Jurkat, Clone E6-1 (cell line): ENCODE results near the gene SCRN1. TPM values are rescaled to one million over a fixed set of nuclear protein-coding genes. Genes with fewer than 3 reads are reported as not detected.
A peak's percentile ranks its signal among the peaks of the same experiment; 100 is the strongest.

ENCODE experiments used
- DNase-seq: peaks from one replicate; pipeline ENCODE4 v3.0.0-alpha.2; 2011; ENCODE audit warnings: low read depth, low spot score
- H3K4me3 ChIP-seq: 2 replicates; pipeline ENCODE4 v1.5.1; 2011; ENCODE audit warnings: mild to moderate bottlenecking, low read length, control low read depth, moderate library complexity
- polyA plus RNA-seq: library from polyadenylated mRNA; unstranded; fragments of >200 nt; gene quantifications from one replicate; pipeline ENCODE4 v1.2.1, GENCODE V29; 2012; ENCODE audit warnings: missing spikeins; ENCODE audit not compliant: insufficient read length, insufficient read depth

The SCRN1 gene, protein sequence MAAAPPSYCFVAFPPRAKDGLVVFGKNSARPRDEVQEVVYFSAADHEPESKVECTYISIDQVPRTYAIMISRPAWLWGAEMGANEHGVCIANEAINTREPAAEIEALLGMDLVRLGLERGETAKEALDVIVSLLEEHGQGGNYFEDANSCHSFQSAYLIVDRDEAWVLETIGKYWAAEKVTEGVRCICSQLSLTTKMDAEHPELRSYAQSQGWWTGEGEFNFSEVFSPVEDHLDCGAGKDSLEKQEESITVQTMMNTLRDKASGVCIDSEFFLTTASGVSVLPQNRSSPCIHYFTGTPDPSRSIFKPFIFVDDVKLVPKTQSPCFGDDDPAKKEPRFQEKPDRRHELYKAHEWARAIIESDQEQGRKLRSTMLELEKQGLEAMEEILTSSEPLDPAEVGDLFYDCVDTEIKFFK
- polyA plus RNA-seq = 29.6 TPM

DNA sequence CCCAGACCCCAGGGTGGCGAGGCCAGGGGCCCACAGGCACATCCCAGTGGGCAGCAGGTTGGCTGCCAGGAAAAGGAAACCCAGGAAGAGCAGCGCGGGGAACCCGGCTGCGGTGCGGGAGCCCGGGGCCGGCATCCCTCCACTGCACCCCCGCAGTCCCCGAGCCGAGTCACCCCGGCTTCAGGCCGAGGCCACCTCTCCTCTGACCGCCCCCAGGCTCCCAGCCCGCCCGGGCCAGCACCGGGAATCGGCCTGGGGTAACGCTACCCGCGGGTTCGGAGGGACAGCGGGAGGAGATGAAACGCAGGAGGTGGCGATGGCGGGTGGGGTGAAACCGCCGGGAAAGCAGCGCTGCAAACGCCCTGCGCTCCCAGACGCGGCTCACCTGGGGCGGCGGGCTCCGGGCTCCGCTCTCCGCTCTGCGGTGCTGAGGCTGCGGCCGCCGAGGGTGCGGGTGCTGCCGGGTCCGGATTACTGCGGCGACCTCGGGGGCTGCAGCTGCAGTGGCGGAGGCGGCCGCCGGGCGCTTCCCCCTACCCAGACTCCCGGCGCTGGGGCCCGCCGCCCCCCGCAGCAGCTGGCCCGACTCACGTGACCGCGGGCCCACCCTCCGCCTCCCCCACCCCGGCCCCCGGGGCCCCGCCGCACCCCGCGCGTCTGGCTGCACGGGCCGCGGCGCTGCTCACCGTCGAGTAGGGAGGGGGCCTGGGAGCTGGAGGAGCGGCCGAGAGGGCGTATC lies at the start of gene SCRN1:
SCRN1 (minus strand) TSS at position 545 of the 739 bp plus-strand sequence. CDS start 20,734 bp downstream, outside the sequence.
- DNase-seq = no peak
- peak within 1 kb of the TSS; percentile 72 for H3K4me3 ChIP-seq

- DNase-seq = no peak
- no peak overlapping the region for H3K4me3 ChIP-seq
Measured at GRCh38 chr7:30038196-30038980, 48.8 kb upstream of the SCRN1 start.

DNA sequence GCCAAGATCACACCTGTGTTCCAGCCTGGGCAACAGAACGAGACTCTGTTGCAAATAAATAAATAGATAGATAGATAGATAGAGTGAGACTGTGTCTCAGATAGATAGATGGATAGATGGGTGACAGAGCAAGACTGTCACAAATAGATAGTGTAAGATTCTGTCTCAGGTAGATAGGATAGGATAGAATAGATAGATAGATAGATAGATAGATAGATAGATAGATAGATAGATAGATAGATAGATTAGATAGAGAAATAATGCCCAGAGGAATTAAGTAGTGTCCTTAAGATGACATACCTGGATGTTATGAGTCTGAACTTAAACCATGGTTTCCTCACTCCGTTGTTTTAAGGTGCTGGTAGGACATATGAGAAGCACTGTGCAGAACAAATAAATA lies 46.6 kb upstream of the SCRN1 start:
- H3K4me3 ChIP-seq = no peak overlapping the region
- no peak for DNase-seq

DNA sequence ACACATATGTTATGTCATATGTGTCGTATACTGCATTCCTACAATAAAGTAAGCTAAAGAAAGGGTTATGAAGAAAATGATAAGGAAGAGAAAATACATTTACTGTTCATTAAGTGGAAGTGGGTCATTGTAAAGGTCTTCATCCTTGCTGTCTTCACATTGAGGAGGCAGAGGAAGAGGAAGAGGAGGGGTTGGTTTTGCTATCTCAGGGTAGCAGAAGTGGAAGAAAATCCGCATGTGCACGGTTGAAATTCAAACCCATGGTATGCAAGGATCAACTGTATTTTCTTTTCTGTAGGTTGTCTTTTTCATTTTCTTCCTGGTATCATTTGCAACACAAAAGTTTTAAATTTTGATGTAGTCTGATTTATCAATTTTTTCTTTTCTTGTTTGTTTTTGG lies 44.9 kb upstream of the SCRN1 start:
- no peak for DNase-seq

GRCh38 chr7:30032310-30033125 lies 42.9 kb upstream of the SCRN1 start:
- DNase-seq = no peak
- H3K4me3 ChIP-seq = no peak overlapping the region

More for the DNA sequence above, 44.9 kb upstream of the SCRN1 start:
- H3K4me3 ChIP-seq = no peak overlapping the region

DNA sequence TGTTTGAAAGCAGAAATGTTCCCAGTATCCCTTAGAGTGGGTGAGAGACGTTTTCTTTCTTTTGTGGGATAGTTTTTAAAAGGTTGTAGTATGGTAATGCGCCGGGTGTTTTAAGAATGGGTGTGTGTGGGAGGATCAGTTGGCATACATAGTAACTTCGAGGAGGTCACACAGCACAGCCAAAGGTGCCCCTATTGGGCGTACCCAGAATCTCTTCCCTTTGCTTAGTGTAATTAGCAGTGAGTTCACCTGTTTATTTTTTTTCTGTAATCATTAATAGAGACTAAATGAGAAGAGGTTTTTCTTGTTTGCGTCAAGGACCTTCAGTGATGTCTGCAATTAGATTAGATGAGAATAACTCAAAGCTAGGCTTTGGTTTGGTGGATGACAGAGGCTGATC lies 40.1 kb upstream of the SCRN1 start:
- peak; percentile 41 for DNase-seq
- H3K4me3 ChIP-seq = peak overlapping the region; percentile 94

- peak; percentile 39 for DNase-seq
- H3K4me3 ChIP-seq = peak overlapping the region; percentile 94
Measured at GRCh38 chr7:30028749-30029635, 39.4 kb upstream of the SCRN1 start.

DNA sequence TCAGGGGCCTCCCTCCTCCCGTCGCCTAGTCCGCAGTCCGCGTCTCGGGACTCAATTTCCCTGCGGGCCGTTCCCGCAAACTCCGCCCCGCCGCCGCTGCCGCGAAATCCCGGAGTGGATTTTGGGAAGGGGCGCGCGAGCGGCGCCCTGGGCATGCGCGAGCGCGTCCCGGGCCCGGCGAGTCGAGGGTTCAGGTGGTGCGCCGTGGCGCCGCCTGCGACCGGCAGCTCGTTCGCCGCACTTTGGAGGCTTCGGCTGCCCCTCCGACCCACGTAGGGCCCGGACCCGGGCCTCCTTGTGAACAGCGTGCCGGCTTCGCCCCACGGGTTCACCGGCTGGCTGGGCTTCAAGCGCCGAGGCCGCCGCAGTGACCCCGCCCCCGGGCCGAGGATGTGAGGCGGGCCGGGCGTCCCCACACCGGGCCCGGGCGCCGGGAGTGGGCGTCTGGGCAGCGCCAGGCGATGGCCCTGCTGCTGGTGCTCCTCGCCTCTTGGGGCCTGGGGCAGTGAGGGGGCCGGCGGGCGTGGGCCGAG lies 38.7 kb upstream of the SCRN1 start, which contains the start of gene PLEKHA8:
PLEKHA8 (plus strand) TSS at position 197 of the 533 bp plus-strand sequence. CDS start 351 bp downstream, outside the sequence.
- peak; percentile 85 for DNase-seq

DNA sequence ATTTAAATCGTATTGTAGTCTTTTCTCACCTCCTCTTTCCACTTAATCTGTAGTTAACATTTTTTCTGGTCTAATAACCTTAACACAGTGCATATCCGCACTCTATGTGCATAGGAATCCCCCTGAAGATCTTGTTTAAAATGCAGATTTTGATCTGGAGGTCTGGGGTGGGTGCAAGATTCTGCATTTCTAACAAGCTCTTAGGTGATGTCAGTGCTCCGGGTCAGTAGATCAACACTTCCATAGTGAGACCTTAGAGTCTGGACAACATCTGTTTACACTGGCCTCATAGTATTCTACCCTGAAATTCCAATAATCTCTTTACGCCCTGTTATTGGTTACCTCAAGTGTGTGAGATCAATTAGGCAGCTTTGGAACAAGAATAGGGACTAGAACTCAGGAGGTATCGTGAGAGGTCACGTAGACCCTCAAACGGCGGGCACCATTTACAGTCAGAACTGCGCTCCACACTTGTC lies 38.2 kb upstream of the SCRN1 start:
- H3K4me3 ChIP-seq = peak overlapping the region; percentile 94
- no peak for DNase-seq

More for the DNA sequence above, 38.7 kb upstream of the SCRN1 start, which contains the start of gene PLEKHA8:
- peak within 1 kb of the TSS; percentile 94 for H3K4me3 ChIP-seq

DNA sequence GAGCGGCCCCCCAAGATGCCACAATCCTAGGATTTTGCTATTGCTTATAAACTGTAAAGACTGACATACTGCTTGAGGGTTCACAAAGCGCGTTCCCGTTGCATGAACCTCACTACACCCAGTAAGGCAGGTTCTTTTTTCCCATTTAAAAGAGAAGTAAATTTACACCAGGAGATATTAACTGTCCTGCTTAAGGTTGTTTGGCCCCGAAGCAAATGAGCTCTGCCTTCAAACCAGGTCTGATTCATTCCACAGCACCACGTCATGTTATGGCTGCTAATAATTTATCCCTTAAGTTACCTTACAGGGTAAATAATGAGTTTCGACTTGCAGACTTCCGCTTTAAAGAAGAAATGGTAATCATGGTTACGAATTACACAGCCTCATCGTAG lies 37.5 kb upstream of the SCRN1 start:
- H3K4me3 ChIP-seq = peak overlapping the region; percentile 94
- peak; percentile 28 for DNase-seq

DNA sequence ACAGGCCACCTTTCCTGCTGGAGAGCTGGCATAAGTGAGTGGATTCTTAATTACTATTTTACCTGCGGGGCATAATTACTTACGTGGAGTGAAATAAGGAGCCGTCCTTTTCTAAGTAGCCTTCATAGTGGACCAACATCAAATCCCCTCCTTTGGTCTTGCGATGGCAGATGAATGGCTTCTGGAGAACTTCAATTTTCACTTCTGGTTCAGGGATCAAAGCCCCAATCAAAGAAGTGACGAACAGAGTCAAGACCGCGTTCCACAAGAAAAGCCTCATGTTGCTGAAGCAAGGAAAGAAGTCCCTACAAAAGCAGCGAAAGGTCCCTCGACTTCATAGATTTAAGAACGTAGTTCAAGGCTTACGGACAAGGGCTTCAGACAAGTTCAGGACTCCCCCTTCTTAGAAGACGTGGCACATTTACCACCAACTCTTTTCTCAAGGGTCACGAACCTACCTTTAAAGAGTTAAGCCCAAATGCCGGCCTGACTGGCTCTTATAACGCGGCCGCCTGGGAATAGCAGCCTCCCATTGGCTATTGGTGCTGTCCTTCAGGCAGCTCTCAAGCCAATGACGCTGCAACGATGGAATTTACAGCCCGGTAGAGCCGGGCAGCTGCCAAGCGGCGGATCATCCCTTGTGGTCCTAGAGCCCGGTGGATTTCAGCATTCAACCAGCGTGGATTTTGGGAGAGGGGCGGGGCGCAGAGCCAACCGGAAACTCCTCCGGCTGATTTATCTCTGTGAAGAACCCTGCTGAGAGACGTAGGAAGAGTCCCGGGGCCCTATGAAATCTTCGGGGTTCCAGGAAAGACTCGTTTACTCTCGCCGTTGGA lies 36.8 kb upstream of the SCRN1 start, which contains the start of gene FKBP14:
FKBP14 (minus strand) TSS at position 474 of the 836 bp plus-strand sequence; CDS start at position 280, 194 bp downstream.
- DNase-seq = peak; percentile 99
- peak within 1 kb of the TSS; percentile 94 for H3K4me3 ChIP-seq

GRCh38 chr7:30023524-30023923 lies 33.9 kb upstream of the SCRN1 start:
- H3K4me3 ChIP-seq = no peak overlapping the region
- no peak for DNase-seq

- DNase-seq = no peak
- H3K4me3 ChIP-seq = no peak overlapping the region
Measured at GRCh38 chr7:30022991-30023390, 33.4 kb upstream of the SCRN1 start.

DNA sequence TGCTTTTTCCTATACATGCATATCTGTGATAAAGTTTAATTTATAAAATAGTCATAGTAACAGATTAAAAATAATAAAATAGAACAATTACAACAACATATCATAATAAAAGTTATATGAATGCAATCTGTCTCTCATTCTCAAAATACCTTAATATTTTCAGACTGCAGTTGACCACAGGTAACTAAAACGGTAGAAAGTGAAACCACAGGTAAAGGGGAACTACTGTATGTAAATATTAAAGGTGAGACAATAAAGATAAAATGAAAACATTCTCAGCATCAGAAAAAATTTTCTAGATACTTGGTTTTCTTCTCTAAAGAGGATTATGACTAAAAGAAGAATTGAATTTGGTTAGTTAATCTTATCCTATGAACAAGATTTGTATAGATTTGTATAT lies 30.9 kb upstream of the SCRN1 start:
- DNase-seq = no peak
- H3K4me3 ChIP-seq = no peak overlapping the region

GRCh38 chr7:30019960-30020359 lies 30.4 kb upstream of the SCRN1 start:
- DNase-seq = no peak

GRCh38 chr7:30019387-30019786 lies 29.8 kb upstream of the SCRN1 start:
- H3K4me3 ChIP-seq = no peak overlapping the region

More at GRCh38 chr7:30019960-30020359, 30.4 kb upstream of the SCRN1 start:
- no peak overlapping the region for H3K4me3 ChIP-seq

More at GRCh38 chr7:30019387-30019786, 29.8 kb upstream of the SCRN1 start:
- no peak for DNase-seq
